Kidney (tissue), 14 donors: Measurements from ENCODE around the gene VAV2. TPM values are rescaled to one million over a fixed set of nuclear protein-coding genes. Genes with fewer than 3 reads are reported as not detected.

Experiments
- DNase-seq, 5 donors: peaks; one replicate each; pipeline ENCODE4 v3.0.0-alpha.2; 2013 to 2020
- FAIRE-seq: peaks from 2 replicates; lab custom pipeline; 2012; peaks lifted over from hg19 to GRCh38; lab: Jason Lieb, UNC
- H3K27ac ChIP-seq, 2 donors: one replicate each; pipeline ENCODE4 v1.7.0; 2013; ENCODE audit warnings: low read depth in 2 of 2, low read length in 2 of 2, inconsistent platforms in 1 of 2
- H3K27me3 ChIP-seq: one replicate; pipeline ENCODE4 v1.7.1; 2013; ENCODE audit warnings: low read length, inconsistent platforms; ENCODE audit not compliant: control insufficient read depth, insufficient read depth
- H3K36me3 ChIP-seq, 3 donors: one replicate each; pipeline versions ENCODE4 v1.7.0 to v1.7.1; 2013; ENCODE audit warnings: low read length in 3 of 3, control low read depth in 1 of 3, inconsistent platforms in 1 of 3; ENCODE audit not compliant: insufficient read depth in 3 of 3, control insufficient read depth in 2 of 3
- H3K4me1 ChIP-seq, 3 donors: one replicate each; pipeline versions ENCODE4 v1.7.0 to v1.7.1; 2013; ENCODE audit warnings: low read length in 3 of 3, inconsistent platforms in 1 of 3, low read depth in 1 of 3; ENCODE audit not compliant: control insufficient read depth in 2 of 3, insufficient read depth in 2 of 3
- H3K4me3 ChIP-seq, 3 donors: one replicate each; pipeline versions ENCODE4 v1.7.0 to v1.8.1; 2013; ENCODE audit warnings: low read length in 3 of 3, control low read depth in 1 of 3, inconsistent platforms in 1 of 3
- H3K9ac ChIP-seq, 3 donors: one replicate each; pipeline versions ENCODE4 v1.7.0 to v1.7.1; 2013; ENCODE audit warnings: low read length in 3 of 3, control low read depth in 1 of 3, inconsistent platforms in 1 of 3
- H3K9me3 ChIP-seq, 3 donors: one replicate each; pipeline versions ENCODE4 v1.7.0 to v1.7.1; 2013; ENCODE audit warnings: low read length in 3 of 3, control low read depth in 1 of 3, inconsistent platforms in 1 of 3; ENCODE audit not compliant: control insufficient read depth in 2 of 3, insufficient read depth in 1 of 3
- intact Hi-C: fragments of 100-400 bp; cut with DNase I; formaldehyde crosslinking; loops from one replicate; pipeline ENCODE4 v1.11.1; 2022
- polyA plus RNA-seq: library from polyadenylated mRNA; stranded (reverse); fragments of 350-450 nt; fragmentation: Illumina TruSeq; extraction: RNeasy Lipid Tissue Mini Kit (QIAGEN cat#74804); gene quantifications from one replicate; pipeline ENCODE4 v1.2.3, GENCODE V29; 2014; ENCODE audit warnings: low read depth, low replicate concordance; ENCODE audit not compliant: insufficient read depth
- total RNA-seq: library from RNA; stranded (reverse); fragmentation: NEBNext Ultra II Directional; extraction: Animal tissue kit (Norgen Biotek cat#: 25700); gene quantifications from one replicate; pipeline ENCODE4 v1.2.1, GENCODE V29; 2021
- TF ChIP-seq, protein P1 (sequence below): IDR thresholded peaks from 3 replicates; pipeline ENCODE4 v1.5.1; 2012; ENCODE audit warnings: mild to moderate bottlenecking, moderate library complexity, borderline replicate concordance; ENCODE audit not compliant: insufficient read depth; ENCODE audit errors: extremely low read depth
- donor health status: control.
- donor health status: control.
- donor health status: control.
- donor health status: control.
- donor health status: control.
- donor health status: DM: yes; HTN: yes; CAD: no.
- donor health status: Normal renal cell carcinoma (clear cell type).

The VAV2 gene
- total and polyA plus RNA-seq, 2 donors from 2014 or later, result 22.3 to 47.1 TPM

DNA sequence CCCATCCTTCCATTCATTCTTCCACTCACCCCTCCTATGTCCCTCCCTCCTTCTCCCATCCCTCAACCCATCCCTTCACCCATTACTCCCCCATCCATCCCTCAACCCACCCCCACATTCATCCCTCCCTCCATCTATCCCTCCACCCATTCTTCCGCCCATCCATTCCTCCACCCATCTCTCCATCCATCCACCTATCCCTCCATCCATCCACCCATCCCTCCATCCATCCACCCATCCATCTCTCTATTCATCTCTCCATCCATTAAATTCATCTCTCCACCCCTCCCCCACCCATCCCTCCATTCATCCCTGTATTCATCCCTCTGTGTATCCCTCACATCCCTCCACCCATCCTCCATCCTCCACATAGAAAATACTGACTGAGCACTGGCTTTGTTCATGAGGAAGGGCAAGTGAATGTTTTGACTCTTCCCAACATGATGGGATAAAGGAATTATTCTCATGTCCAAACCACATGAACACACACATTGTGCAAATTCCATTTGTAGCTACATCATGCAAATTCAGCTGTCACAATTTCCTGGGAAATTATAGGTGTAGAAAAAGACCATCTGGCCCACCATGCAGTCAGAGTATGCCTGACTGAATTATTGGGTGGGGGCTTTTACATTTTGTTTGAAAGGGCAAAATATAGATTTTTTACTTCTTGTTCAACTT is 6.9 kb upstream of the VAV2 start:
- Histone ChIP-seq H3K4me3 (no peak overlapping the region), H3K36me3 (no peaks in the 10 kb centered on the region), H3K27me3 (no peaks in the 10 kb centered on the region), H3K27ac (no peak overlapping the region), H3K4me1 (peaks cover 0 to 2% (median 2%) of the 10 kb centered on the region in 3 donors), H3K9me3 (no peaks in the 10 kb centered on the region), H3K9ac (no peak overlapping the region)
- intact Hi-C loops, result loop anchor here (5.0 kb wide), 1 partner anchor 207 kb away; no protein-coding TSS in a partner anchor
- FAIRE-seq, result no peak
- DNase-seq, result no peak
- TF ChIP-seq, protein P1, sequence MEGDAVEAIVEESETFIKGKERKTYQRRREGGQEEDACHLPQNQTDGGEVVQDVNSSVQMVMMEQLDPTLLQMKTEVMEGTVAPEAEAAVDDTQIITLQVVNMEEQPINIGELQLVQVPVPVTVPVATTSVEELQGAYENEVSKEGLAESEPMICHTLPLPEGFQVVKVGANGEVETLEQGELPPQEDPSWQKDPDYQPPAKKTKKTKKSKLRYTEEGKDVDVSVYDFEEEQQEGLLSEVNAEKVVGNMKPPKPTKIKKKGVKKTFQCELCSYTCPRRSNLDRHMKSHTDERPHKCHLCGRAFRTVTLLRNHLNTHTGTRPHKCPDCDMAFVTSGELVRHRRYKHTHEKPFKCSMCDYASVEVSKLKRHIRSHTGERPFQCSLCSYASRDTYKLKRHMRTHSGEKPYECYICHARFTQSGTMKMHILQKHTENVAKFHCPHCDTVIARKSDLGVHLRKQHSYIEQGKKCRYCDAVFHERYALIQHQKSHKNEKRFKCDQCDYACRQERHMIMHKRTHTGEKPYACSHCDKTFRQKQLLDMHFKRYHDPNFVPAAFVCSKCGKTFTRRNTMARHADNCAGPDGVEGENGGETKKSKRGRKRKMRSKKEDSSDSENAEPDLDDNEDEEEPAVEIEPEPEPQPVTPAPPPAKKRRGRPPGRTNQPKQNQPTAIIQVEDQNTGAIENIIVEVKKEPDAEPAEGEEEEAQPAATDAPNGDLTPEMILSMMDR, result no peak

DNA sequence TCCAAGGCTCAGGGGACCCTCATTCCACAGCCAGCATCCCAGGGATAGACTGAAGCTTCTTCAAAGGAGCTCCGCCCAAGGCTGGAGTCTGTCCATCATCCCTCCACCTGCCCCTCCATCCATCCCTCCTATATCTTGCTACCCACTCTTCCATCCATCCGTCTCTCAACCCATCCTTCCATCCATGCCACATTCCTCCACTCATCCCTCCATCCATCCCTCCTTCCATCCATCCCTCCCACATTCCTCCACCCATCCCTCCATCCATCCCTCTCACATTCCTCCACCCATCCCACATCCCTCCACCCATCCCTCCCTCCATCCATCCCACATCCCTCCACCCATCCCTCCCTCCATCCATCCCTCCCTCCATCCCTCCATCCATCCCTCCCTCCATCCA is 5.5 kb upstream of the VAV2 start:
- Histone ChIP-seq H3K27me3 (no peaks in the 10 kb centered on the region), H3K4me1 (peaks cover 0 to 12% (median 3%) of the 10 kb centered on the region in 3 donors), H3K27ac (no peak overlapping the region), H3K4me3 (no peak overlapping the region), H3K9me3 (no peaks in the 10 kb centered on the region), H3K9ac (no peak overlapping the region), H3K36me3 (no peaks in the 10 kb centered on the region)
- TF ChIP-seq, protein P1, result no peak
- intact Hi-C loops, result loop anchor here (5.0 kb wide), 1 partner anchor 205 kb away; no protein-coding TSS in a partner anchor
- FAIRE-seq (no peak), DNase-seq (no peak)

DNA sequence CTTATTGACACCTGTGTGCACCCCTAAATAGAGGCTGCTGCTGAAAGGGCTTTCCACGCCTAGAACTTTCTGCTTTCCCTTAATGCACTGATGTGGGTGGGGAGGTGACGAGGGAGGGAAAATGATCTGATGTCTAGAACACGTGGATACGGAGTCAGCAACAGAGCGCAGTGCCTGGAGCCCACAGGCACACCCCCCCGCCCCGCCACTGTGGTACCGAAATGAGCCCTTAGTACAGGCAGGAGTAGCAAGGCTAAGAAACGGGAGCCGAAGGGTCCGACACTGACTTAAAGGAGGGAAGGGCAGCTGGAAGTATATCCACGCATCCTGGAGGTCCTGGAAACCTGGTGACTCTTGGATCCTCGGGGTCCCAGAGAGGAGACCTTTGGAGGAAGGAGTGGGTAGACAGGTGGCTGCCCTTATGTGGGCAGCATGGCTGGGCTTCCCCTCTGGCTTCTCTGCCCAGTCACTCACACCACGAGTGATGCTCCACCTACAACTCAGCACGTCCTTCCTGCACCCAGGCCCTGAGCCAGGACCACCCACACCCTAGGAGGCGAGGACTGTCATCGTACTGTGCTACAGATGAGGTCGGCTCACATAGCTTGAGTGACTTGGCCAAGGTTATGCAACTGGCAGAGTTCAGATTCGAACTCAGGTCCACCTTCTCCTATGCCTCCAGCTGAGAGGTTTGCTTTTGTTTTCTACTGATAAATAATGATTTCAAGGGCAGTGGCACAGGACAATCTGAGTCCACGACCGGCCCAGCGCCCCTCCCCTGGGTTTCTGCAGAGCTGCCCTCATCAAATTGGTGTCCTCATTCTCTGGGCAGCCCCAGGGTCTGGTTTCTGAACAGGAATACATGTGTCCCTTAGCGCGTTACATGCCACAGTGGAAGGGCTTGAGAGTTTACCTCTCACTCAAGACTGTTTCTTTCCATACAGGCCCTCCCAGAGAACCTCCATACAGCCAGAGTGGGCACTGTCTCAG is 4.7 kb upstream of the VAV2 start:
- intact Hi-C loops, result loop anchor here (5.0 kb wide), 1 partner anchor 205 kb away; no protein-coding TSS in a partner anchor
- TF ChIP-seq, protein P1, result no peak
- Histone ChIP-seq H3K27me3 (no peaks in the 10 kb centered on the region), H3K27ac (no peak overlapping the region), H3K4me1 (peaks cover 0 to 12% (median 3%) of the 10 kb centered on the region in 3 donors), H3K9ac (no peak overlapping the region), H3K4me3 (no peak overlapping the region), H3K36me3 (no peaks in the 10 kb centered on the region), H3K9me3 (no peaks in the 10 kb centered on the region)
- FAIRE-seq (no peak), DNase-seq (peak in 1 of 5 donors; percentile 55)
